Neural progenitor cell (in vitro differentiated cells): Measurements from ENCODE around the gene TP53BP2.

ENCODE experiments used
- EZH2 ChIP-seq: fragments of 200-600 bp; sonication (generic); IDR thresholded peaks from 2 replicates; pipeline ENCODE4 v1.6.1; 2017; ENCODE audit warnings: antibody characterized with exemption, mild to moderate bottlenecking, moderate library complexity
- EZH2phosphoT487 ChIP-seq: fragments of 200-600 bp; sonication (generic); IDR thresholded peaks from 2 replicates; pipeline ENCODE4 v1.6.1; 2017; ENCODE audit warnings: antibody characterized with exemption
- TF ChIP-seq, protein P1 (sequence below): fragments of 200-600 bp; sonication (generic); IDR thresholded peaks from 2 replicates; pipeline ENCODE4 v1.5.1; 2017; ENCODE audit warnings: antibody characterized with exemption, mild to moderate bottlenecking

DNA sequence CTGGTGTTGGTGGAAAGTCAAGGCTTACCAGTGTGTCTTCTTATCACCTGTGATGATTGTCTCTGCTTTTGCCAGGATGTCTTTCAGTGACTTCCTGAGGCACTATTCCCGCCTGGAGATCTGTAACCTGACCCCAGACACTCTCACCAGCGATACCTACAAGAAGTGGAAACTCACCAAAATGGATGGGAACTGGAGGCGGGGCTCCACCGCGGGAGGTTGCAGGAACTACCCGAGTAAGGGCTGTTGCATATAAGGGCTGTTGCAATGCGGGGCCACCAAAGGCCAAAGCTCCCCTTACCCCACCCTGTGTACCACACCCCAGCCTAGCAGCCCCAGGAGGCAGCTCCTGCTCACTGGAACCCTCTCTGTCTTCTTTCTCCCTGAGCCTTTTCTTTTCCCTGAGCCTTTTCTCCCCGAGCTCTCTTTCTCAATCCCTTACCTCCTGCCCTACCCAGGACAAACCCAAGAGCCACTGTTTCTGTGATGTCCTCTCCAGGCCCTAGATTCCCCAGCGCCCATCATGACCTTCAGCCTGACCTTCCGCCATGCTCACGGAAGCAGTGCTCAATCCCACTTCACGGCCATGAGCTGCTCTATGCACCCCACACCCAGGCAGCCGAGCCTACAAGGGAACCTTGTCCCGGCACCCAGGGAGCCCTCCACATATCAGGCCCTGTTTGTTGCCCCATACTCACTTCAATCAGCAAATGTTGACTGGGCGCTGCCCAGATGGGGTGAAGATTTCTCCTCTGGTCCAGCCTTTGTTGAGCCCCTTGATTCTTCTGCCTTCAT, 92.8 kb downstream of the TP53BP2 start:
- TF ChIP-seq, protein P1, sequence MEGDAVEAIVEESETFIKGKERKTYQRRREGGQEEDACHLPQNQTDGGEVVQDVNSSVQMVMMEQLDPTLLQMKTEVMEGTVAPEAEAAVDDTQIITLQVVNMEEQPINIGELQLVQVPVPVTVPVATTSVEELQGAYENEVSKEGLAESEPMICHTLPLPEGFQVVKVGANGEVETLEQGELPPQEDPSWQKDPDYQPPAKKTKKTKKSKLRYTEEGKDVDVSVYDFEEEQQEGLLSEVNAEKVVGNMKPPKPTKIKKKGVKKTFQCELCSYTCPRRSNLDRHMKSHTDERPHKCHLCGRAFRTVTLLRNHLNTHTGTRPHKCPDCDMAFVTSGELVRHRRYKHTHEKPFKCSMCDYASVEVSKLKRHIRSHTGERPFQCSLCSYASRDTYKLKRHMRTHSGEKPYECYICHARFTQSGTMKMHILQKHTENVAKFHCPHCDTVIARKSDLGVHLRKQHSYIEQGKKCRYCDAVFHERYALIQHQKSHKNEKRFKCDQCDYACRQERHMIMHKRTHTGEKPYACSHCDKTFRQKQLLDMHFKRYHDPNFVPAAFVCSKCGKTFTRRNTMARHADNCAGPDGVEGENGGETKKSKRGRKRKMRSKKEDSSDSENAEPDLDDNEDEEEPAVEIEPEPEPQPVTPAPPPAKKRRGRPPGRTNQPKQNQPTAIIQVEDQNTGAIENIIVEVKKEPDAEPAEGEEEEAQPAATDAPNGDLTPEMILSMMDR: no peak
- TF ChIP-seq EZH2phosphoT487: no peak
- no peak for TF ChIP-seq EZH2
